Sigmoid colon (tissue), 7 donors: ENCODE results near the gene PRKCB. TPM values are rescaled to one million over a fixed set of nuclear protein-coding genes. Genes with fewer than 3 reads are reported as not detected.
"Not testable (repeated sequence)": the region's sequence is repeated elsewhere in the genome, so short reads cannot be mapped to it uniquely, and the experiment has no call there.

Experiments used
- DNase-seq: peaks from one replicate; pipeline ENCODE4 v3.0.0-alpha.2; 2019
- H3K27ac ChIP-seq, 4 donors: fragments of 200-600 bp; sonication (generic); one replicate each; pipeline ENCODE4 v1.5.1; 2016 to 2019; ENCODE audit warnings: mild to moderate bottlenecking in 1 of 4
- H3K27me3 ChIP-seq, 3 donors: fragments of 200-600 bp; sonication (generic); one replicate each; pipeline ENCODE4 v1.5.1; 2019; ENCODE audit warnings: mild to moderate bottlenecking in 1 of 3
- H3K36me3 ChIP-seq, 4 donors: fragments of 200-600 bp; sonication (generic); one replicate each; pipeline ENCODE4 v1.5.1; 2016 to 2019
- H3K4me1 ChIP-seq, 4 donors: fragments of 200-600 bp; sonication (generic); one replicate each; pipeline ENCODE4 v1.5.1; 2017 to 2019
- H3K4me3 ChIP-seq, 4 donors: fragments of 200-600 bp; sonication (generic); one replicate each; pipeline ENCODE4 v1.5.1; 2017 to 2019; ENCODE audit warnings: mild to moderate bottlenecking in 2 of 4, moderate library complexity in 1 of 4
- H3K9me3 ChIP-seq, 4 donors: fragments of 200-600 bp in 3 of 4; sonication (generic) in 3 of 4; one replicate each; pipeline versions ENCODE4 v1.5.1 to v1.6.1; 2013 to 2019
- CTCF ChIP-seq, 4 experiments: fragments of 450-650 bp in 3 of 4; fragments of 200-600 bp in 1 of 4; IDR thresholded peaks; one replicate each; pipeline ENCODE4 v1.5.1; 2016 to 2019; ENCODE audit warnings: antibody characterized with exemption in 4 of 4, mild to moderate bottlenecking in 3 of 4, moderate library complexity in 2 of 4
- EP300 ChIP-seq, 4 donors: sonication (generic); formaldehyde crosslinking; IDR thresholded peaks; one replicate each; pipeline ENCODE4 v1.6.1; 2017; ENCODE audit warnings: antibody characterized with exemption in 4 of 4
- POLR2A ChIP-seq, 2 donors: fragments of 450-650 bp; IDR thresholded peaks; one replicate each; pipeline ENCODE4 v1.6.1; 2016; ENCODE audit warnings: antibody characterized with exemption in 2 of 2, mild to moderate bottlenecking in 2 of 2, moderate library complexity in 2 of 2
- POLR2AphosphoS5 ChIP-seq, 4 donors: sonication (generic); formaldehyde crosslinking; IDR thresholded peaks; one replicate each; pipeline ENCODE4 v1.6.1; 2017; ENCODE audit warnings: antibody characterized with exemption in 4 of 4
- WGBS, 2 donors: extraction: QIAGEN DNeasy Blood & Tissue Kit; methylation state at CpG; one replicate each; pipeline ENCODE4 v1.1.7; 2013; 5-methylcytosine and 5-hydroxymethylcytosine counted together
- intact Hi-C: fragments of 100-400 bp; cut with DNase I; formaldehyde crosslinking; loops from one replicate; pipeline ENCODE4 v1.15.1; 2023
- polyA plus RNA-seq, 3 donors: library from polyadenylated mRNA; stranded (reverse); fragments of 200-250 nt; gene quantifications; one replicate each; pipeline ENCODE4 v1.2.3, GENCODE V29; 2013
- total RNA-seq, 4 donors: library from RNA; depleted of rRNA; stranded (reverse); fragments of >200 nt; gene quantifications; one replicate each; pipeline ENCODE4 v1.1.0, GENCODE V29; 2016
- donor health status: healthy with polysubstance abuse.
- donor health status: Bipolar disorder and iron deficiency.
- donor health status: healthy.

Gene PRKCB
- total and polyA plus RNA-seq, 7 donors, result 3.0 to 43.8 (median 21.4) TPM

- TF ChIP-seq CTCF (IDR thresholded peaks at IDR 0.05), result no peak
- no peak for TF ChIP-seq EP300 (IDR thresholded peaks at IDR 0.05)
- intact Hi-C loops, result no loop called here
- H3K27me3 ChIP-seq, result no peaks in the 10 kb centered on the region
- no peak overlapping the region for H3K4me3 ChIP-seq
- H3K27ac ChIP-seq, result no peak overlapping the region
- H3K9me3 ChIP-seq, result no peaks in the 10 kb centered on the region
- H3K36me3 ChIP-seq, result no peaks in the 10 kb centered on the region
- DNase-seq, result no peak
- H3K4me1 ChIP-seq, result no peaks in the 10 kb centered on the region
- 49 to 66% methylated on average over 8 of the region's 8 CpGs for WGBS, 2 donors
Observed at GRCh38 chr16:24027466-24027865, 191.7 kb downstream of the PRKCB start.

GRCh38 chr16:24029841-24030240 lies 194.1 kb downstream of the PRKCB start:
- H3K4me3 ChIP-seq, H3K9me3 ChIP-seq, H3K36me3 ChIP-seq, H3K27ac ChIP-seq, H3K4me1 ChIP-seq, intact Hi-C loops, DNase-seq, H3K27me3 ChIP-seq: not testable (repeated sequence)
- WGBS, 2 donors, result 89 to 97% methylated on average over 1 of the region's 1 CpG

- TF ChIP-seq CTCF (IDR thresholded peaks at IDR 0.05), result no peak
- TF ChIP-seq POLR2A (IDR thresholded peaks at IDR 0.05), result no peak
- TF ChIP-seq EP300 (IDR thresholded peaks at IDR 0.05), result no peak
- no peak for TF ChIP-seq POLR2AphosphoS5 (IDR thresholded peaks at IDR 0.05)
- H3K9me3 ChIP-seq, result no peaks in the 10 kb centered on the region
- WGBS, 2 donors, result 42 to 49% methylated on average over 17 of the region's 17 CpGs
- no peak for DNase-seq
- no peaks in the 10 kb centered on the region for H3K36me3 ChIP-seq
- no peaks in the 10 kb centered on the region for H3K27me3 ChIP-seq
- no peak overlapping the region for H3K27ac ChIP-seq
- no peak overlapping the region for H3K4me3 ChIP-seq
- no peaks in the 10 kb centered on the region for H3K4me1 ChIP-seq
- intact Hi-C loops, result loop anchor here (5.0 kb wide), 1 partner anchor 298 kb away; no protein-coding TSS in a partner anchor
Observed at GRCh38 chr16:24035127-24035842, 199.5 kb downstream of the PRKCB start.

- TF ChIP-seq POLR2AphosphoS5 (IDR thresholded peaks at IDR 0.05), result no peak
- no peak for TF ChIP-seq POLR2A (IDR thresholded peaks at IDR 0.05)
- no peak for TF ChIP-seq EP300 (IDR thresholded peaks at IDR 0.05)
- TF ChIP-seq CTCF (IDR thresholded peaks at IDR 0.05), result no peak
- Histone ChIP-seq H3K9me3 (no peaks in the 10 kb centered on the region), H3K4me1 (no peaks in the 10 kb centered on the region), H3K27me3 (no peaks in the 10 kb centered on the region), H3K4me3 (no peak overlapping the region), H3K36me3 (no peaks in the 10 kb centered on the region), H3K27ac (no peak overlapping the region)
- 30 to 83% methylated on average over 1 of the region's 1 CpG for WGBS, 2 donors
- intact Hi-C loops, result loop anchor here (1.0 to 5.0 kb wide), 2 partner anchors 235 to 299 kb away; no protein-coding TSS in a partner anchor
- DNase-seq, result no peak
Observed at GRCh38 chr16:24036038-24036543, 200.3 kb downstream of the PRKCB start.

GRCh38 chr16:24036614-24037013 lies 200.8 kb downstream of the PRKCB start:
- WGBS, 2 donors, result 11 to 34% methylated on average over 8 of the region's 8 CpGs
- intact Hi-C loops, result loop anchor here (1.0 to 5.0 kb wide), 2 partner anchors 235 to 299 kb away; no protein-coding TSS in a partner anchor

More at GRCh38 chr16:24036614-24037013, 200.8 kb downstream of the PRKCB start:
- H3K27ac ChIP-seq, result no peak overlapping the region
- H3K4me1 ChIP-seq, result no peaks in the 10 kb centered on the region
- H3K4me3 ChIP-seq, result no peak overlapping the region
- H3K27me3 ChIP-seq, result no peaks in the 10 kb centered on the region
- H3K9me3 ChIP-seq, result no peaks in the 10 kb centered on the region
- no peak for TF ChIP-seq POLR2AphosphoS5 (IDR thresholded peaks at IDR 0.05)
- no peak for TF ChIP-seq POLR2A (IDR thresholded peaks at IDR 0.05)
- TF ChIP-seq CTCF (IDR thresholded peaks at IDR 0.05), result peak; percentile 50 to 78 (median 56)
- no peak for TF ChIP-seq EP300 (IDR thresholded peaks at IDR 0.05)
- H3K36me3 ChIP-seq, result no peaks in the 10 kb centered on the region
- no peak for DNase-seq
